DOHH2 (cell line): ENCODE data around the gene OR2AE1.
"Not testable (repeated sequence)": the region's sequence is repeated elsewhere in the genome, so short reads cannot be mapped to it uniquely, and the experiment has no call there.

Experiments
- H3F3A ChIP-seq: fragments of 200-600 bp; sonication (generic), shearing (Covaris generic); 2 replicates; pipeline ENCODE4 v1.6.0; 2016; ENCODE audit warnings: antibody characterized with exemption, mild to moderate bottlenecking; ENCODE audit not compliant: control insufficient read depth, insufficient read depth
- H3K27ac ChIP-seq: fragments of 200-600 bp; sonication (generic); 2 replicates; pipeline ENCODE4 v1.5.1; 2014; ENCODE audit warnings: low read depth, mild to moderate bottlenecking, low read length, moderate library complexity
- H3K27me3 ChIP-seq: fragments of 200-600 bp; sonication (generic); 2 replicates; pipeline ENCODE4 v1.6.1; 2014; ENCODE audit warnings: mild to moderate bottlenecking, low read length, mixed read lengths; ENCODE audit not compliant: control insufficient read depth
- H3K36me3 ChIP-seq: fragments of 200-600 bp; sonication (generic); 2 replicates; pipeline ENCODE4 v1.6.1; 2014; ENCODE audit warnings: mild to moderate bottlenecking, low read length, moderate library complexity, mixed read lengths; ENCODE audit not compliant: control insufficient read depth
- H3K4me1 ChIP-seq: fragments of 200-600 bp; sonication (generic); 2 replicates; pipeline ENCODE4 v1.6.1; 2014; ENCODE audit warnings: mild to moderate bottlenecking, low read length, mixed read lengths; ENCODE audit not compliant: control insufficient read depth
- H3K4me2 ChIP-seq: fragments of 200-600 bp; sonication (generic); 2 replicates; pipeline ENCODE4 v1.6.0; 2014; ENCODE audit warnings: mild to moderate bottlenecking, low read length, moderate library complexity
- H3K4me3 ChIP-seq: fragments of 200-600 bp; sonication (generic); 2 replicates; pipeline ENCODE4 v1.5.1; 2014; ENCODE audit warnings: mild to moderate bottlenecking, low read length, mixed read lengths
- H3K79me2 ChIP-seq: fragments of 200-600 bp; sonication (generic); 2 replicates; pipeline ENCODE4 v1.6.1; 2014; ENCODE audit warnings: mild to moderate bottlenecking, low read length, mixed read lengths; ENCODE audit not compliant: control insufficient read depth
- H3K9me2 ChIP-seq: fragments of 200-600 bp; sonication (generic); replicated peaks from 2 replicates; pipeline ENCODE4 v1.6.1; 2014; ENCODE audit warnings: mild to moderate bottlenecking, low read length, mixed read lengths; ENCODE audit not compliant: control insufficient read depth
- H3K9me3 ChIP-seq: fragments of 200-600 bp; sonication (generic); 2 replicates; pipeline ENCODE4 v1.6.1; 2014; ENCODE audit warnings: antibody characterized with exemption, low read length, mixed read lengths; ENCODE audit not compliant: control insufficient read depth, insufficient read depth
- H4K20me1 ChIP-seq: fragments of 200-600 bp; sonication (generic); 2 replicates; pipeline ENCODE4 v1.6.0; 2014; ENCODE audit warnings: low read depth, mild to moderate bottlenecking, antibody characterized with exemption, low read length, moderate library complexity; ENCODE audit not compliant: control insufficient read depth, insufficient read depth
- EZH2phosphoT487 ChIP-seq: fragments of 200-600 bp; sonication (generic); IDR thresholded peaks from 2 replicates; pipeline ENCODE4 v1.6.1; 2017; ENCODE audit warnings: borderline replicate concordance, mild to moderate bottlenecking, antibody characterized with exemption, low read length, moderate library complexity, mixed read lengths
- TF ChIP-seq, protein P1 (sequence below): fragments of 200-600 bp; sonication (generic); IDR thresholded peaks from one replicate; pipeline ENCODE4 v1.5.1; 2014; ENCODE audit warnings: antibody characterized with exemption, mild to moderate bottlenecking, low read depth, low read length; ENCODE audit not compliant: poor library complexity, severe bottlenecking

Gene OR2AE1

DNA sequence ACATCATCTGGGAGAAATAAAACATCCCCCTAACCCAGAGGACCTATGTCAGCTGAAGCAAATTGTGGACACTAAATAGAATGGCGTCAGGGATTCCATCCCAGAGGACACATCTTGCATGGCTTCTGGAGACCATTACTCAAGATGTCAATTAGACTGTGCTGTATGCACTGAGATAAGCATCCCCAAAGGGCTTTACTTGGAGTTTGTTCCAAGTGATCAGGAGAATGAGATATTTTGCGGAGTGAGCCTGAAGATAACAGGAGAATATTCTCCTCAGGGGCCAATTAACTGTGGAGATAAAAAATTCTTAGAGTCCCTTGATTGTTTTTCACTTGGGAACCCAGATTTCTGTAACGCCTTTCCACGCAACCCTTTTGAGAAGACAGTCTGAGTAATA lies 4.5 kb upstream of the OR2AE1 start:
- H3K36me3 ChIP-seq: no peaks in the 10 kb centered on the region
- no peaks in the 10 kb centered on the region for H4K20me1 ChIP-seq
- no peak for TF ChIP-seq EZH2phosphoT487
- TF ChIP-seq, protein P1, sequence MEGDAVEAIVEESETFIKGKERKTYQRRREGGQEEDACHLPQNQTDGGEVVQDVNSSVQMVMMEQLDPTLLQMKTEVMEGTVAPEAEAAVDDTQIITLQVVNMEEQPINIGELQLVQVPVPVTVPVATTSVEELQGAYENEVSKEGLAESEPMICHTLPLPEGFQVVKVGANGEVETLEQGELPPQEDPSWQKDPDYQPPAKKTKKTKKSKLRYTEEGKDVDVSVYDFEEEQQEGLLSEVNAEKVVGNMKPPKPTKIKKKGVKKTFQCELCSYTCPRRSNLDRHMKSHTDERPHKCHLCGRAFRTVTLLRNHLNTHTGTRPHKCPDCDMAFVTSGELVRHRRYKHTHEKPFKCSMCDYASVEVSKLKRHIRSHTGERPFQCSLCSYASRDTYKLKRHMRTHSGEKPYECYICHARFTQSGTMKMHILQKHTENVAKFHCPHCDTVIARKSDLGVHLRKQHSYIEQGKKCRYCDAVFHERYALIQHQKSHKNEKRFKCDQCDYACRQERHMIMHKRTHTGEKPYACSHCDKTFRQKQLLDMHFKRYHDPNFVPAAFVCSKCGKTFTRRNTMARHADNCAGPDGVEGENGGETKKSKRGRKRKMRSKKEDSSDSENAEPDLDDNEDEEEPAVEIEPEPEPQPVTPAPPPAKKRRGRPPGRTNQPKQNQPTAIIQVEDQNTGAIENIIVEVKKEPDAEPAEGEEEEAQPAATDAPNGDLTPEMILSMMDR: no peak
- H3K9me2 ChIP-seq: no peaks in the 10 kb centered on the region
- peaks cover 3% of the 10 kb centered on the region; the same call in 1 of the 2 replicates for H3K27me3 ChIP-seq
- no peaks in the 10 kb centered on the region for H3K79me2 ChIP-seq
- H3K27ac ChIP-seq: no peak overlapping the region
- H3K4me3 ChIP-seq: no peak overlapping the region
- no peak overlapping the region for H3K4me2 ChIP-seq
- H3K4me1 ChIP-seq: no peaks in the 10 kb centered on the region
- H3K9me3 ChIP-seq: no peaks in the 10 kb centered on the region
- no peaks in the 10 kb centered on the region for H3F3A ChIP-seq

DNA sequence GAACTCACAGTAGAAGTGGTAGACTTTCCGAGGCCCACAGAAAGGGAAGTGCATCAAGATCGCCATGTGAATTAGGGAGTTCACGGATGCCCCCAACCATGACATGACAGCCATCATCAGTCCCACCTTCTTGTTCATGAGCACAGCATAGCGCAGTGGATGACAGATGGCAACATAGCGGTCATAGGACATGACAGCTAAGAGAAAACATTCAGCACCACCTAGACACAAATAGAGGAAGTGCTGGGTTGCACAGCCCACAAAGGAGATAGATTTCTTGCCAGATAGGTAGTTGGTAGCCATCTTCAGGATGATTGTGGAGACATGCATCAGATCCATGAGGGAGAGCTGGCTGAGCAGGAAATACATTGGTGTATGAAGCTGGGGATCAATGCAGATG lies 342 bp downstream of the OR2AE1 start:
- H3K9me2 ChIP-seq: no peaks in the 10 kb centered on the region
- TF ChIP-seq EZH2phosphoT487: no peak
- TF ChIP-seq, protein P1: no peak
- H3K4me2 ChIP-seq: no peak overlapping the region
- H3K36me3 ChIP-seq: no peaks in the 10 kb centered on the region
- H3K27me3 ChIP-seq: no peaks in the 10 kb centered on the region; the same call in 1 of the 2 replicates
- no peaks in the 10 kb centered on the region for H3F3A ChIP-seq
- no peaks in the 10 kb centered on the region for H3K79me2 ChIP-seq
- no peaks in the 10 kb centered on the region for H3K4me1 ChIP-seq
- no peak overlapping the region for H3K4me3 ChIP-seq
- no peak overlapping the region for H3K27ac ChIP-seq
- H3K9me3 ChIP-seq: no peaks in the 10 kb centered on the region
- no peaks in the 10 kb centered on the region for H4K20me1 ChIP-seq

DNA sequence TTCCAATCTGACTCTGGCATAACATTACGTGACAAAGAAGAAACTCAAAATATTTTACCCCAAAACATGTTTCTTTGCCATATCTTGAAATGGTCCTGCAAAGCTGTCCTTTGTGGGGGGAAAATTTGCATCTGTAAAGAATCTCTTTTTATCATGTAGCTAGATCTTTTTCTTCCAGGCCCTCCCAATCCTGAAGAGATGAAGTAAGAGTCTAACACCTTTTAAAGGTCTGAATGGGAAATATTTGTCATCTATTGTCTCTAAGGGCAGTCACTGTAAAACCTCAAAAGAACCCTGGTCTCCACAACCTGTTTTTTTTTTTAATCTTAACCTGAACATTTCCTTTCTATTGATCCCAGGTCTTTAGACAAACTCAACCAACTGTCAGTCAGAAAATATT lies 8.6 kb downstream of the OR2AE1 start:
- Histone ChIP-seq H3K4me1 (no peaks in the 10 kb centered on the region), H3K36me3 (no peaks in the 10 kb centered on the region), H3K9me3 (no peaks in the 10 kb centered on the region), H4K20me1 (no peaks in the 10 kb centered on the region), H3K4me2 (no peak overlapping the region), H3K79me2 (no peaks in the 10 kb centered on the region), H3K4me3 (no peak overlapping the region), H3K27ac (no peak overlapping the region), H3K27me3 (peaks cover 23% of the 10 kb centered on the region), H3K9me2 (no peaks in the 10 kb centered on the region), H3F3A (no peaks in the 10 kb centered on the region)
- TF ChIP-seq, protein P1: no peak
- no peak for TF ChIP-seq EZH2phosphoT487

DNA sequence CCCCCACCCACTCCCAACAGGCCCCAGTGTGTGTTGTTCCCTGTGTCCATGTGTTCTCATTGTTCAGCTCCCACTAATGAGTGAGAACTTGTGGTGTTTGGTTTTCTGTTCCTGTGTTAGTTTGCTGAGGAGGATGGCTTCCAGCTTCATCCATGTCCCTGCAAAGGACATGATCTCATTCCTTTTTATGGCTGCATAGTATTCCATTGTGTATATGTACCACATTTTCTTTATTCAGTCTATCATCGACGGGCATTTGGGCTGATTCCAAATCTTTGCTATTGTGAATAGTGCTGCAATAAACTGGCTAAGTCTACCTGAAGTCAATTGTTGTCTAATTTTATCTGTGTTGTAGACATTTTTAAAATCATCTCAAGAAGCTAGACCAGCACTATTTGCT lies 9.4 kb downstream of the OR2AE1 start:
- H3K9me2 ChIP-seq, H3K27ac ChIP-seq, H4K20me1 ChIP-seq, H3K4me2 ChIP-seq, H3K36me3 ChIP-seq, H3F3A ChIP-seq, H3K79me2 ChIP-seq, H3K4me1 ChIP-seq, H3K9me3 ChIP-seq, H3K4me3 ChIP-seq: not testable (repeated sequence)
- H3K27me3 ChIP-seq: peaks cover 28% of the 10 kb centered on the region
